Gastroesophageal sphincter (tissue), 4 donors: ENCODE results near the gene BAX. TPM values are rescaled to one million over a fixed set of nuclear protein-coding genes. Genes with fewer than 3 reads are reported as not detected.
A peak's percentile ranks its signal among the peaks of the same experiment; 100 is the strongest.

Experiments
- ATAC-seq: fragments of 150-250 bp; one replicate; pipeline ENCODE4 v1.9.1; 2016; ENCODE audit warnings: mild to moderate bottlenecking, moderate library complexity
- H3K27ac ChIP-seq, 4 donors: fragments of 200-600 bp; sonication (generic) in 3 of 4; 1 replicate in 3 of 4; 2 replicates in 1 of 4; pipeline ENCODE4 v1.5.1; 2016 to 2019
- H3K27me3 ChIP-seq: fragments of 200-600 bp; sonication (generic); one replicate; pipeline ENCODE4 v1.5.1; 2019
- H3K36me3 ChIP-seq, 2 donors: fragments of 200-600 bp; sonication (generic); one replicate each; pipeline ENCODE4 v1.5.1; 2019; ENCODE audit warnings: control low read depth in 1 of 2
- H3K4me1 ChIP-seq, 3 donors: fragments of 200-600 bp; sonication (generic); 1 replicate in 2 of 3; 2 replicates in 1 of 3; pipeline ENCODE4 v1.5.1; 2016 to 2019; ENCODE audit warnings: control low read depth in 2 of 3
- H3K4me3 ChIP-seq, 2 donors: fragments of 200-600 bp; sonication (generic); one replicate each; pipeline ENCODE4 v1.5.1; 2019; ENCODE audit warnings: mild to moderate bottlenecking in 1 of 2, moderate library complexity in 1 of 2
- H3K9me3 ChIP-seq, 3 donors: fragments of 200-600 bp; sonication (generic); one replicate each; pipeline ENCODE4 v1.5.1; 2017 to 2019; ENCODE audit warnings: control low read depth in 2 of 3
- EP300 ChIP-seq: sonication (generic); formaldehyde crosslinking; IDR thresholded peaks from one replicate; pipeline ENCODE4 v1.6.1; 2017; ENCODE audit warnings: antibody characterized with exemption, mild to moderate bottlenecking
- POLR2A ChIP-seq, 2 donors: fragments of 450-650 bp; IDR thresholded peaks; one replicate each; pipeline ENCODE4 v1.6.1; 2017; ENCODE audit warnings: antibody characterized with exemption in 2 of 2, mild to moderate bottlenecking in 2 of 2, moderate library complexity in 1 of 2
- POLR2AphosphoS5 ChIP-seq: sonication (generic); formaldehyde crosslinking; IDR thresholded peaks from one replicate; pipeline ENCODE4 v1.6.1; 2017; ENCODE audit warnings: antibody characterized with exemption
- WGBS, 2 donors: methylation state at CpG; one replicate each; pipeline ENCODE4 v1.1.5; 2018; ENCODE audit warnings: low coverage in 1 of 2; 5-methylcytosine and 5-hydroxymethylcytosine counted together
- total RNA-seq, 4 donors: library from RNA; depleted of rRNA; stranded (reverse); fragments of >200 nt; gene quantifications; one replicate each; pipeline ENCODE4 v1.1.0, GENCODE V29; 2016
- TF ChIP-seq, protein P1 (sequence below), 4 experiments: fragments of 200-600 bp in 2 of 4; fragments of 450-650 bp in 2 of 4; sonication (generic) in 1 of 4; IDR thresholded peaks; one replicate each; pipeline ENCODE4 v1.5.1; 2017 to 2019; ENCODE audit warnings: antibody characterized with exemption in 4 of 4, mild to moderate bottlenecking in 2 of 4, moderate library complexity in 2 of 4

The BAX gene
- total RNA-seq, 4 donors from 2014 or later, result 31.5 to 40.8 (median 34.8) TPM

DNA sequence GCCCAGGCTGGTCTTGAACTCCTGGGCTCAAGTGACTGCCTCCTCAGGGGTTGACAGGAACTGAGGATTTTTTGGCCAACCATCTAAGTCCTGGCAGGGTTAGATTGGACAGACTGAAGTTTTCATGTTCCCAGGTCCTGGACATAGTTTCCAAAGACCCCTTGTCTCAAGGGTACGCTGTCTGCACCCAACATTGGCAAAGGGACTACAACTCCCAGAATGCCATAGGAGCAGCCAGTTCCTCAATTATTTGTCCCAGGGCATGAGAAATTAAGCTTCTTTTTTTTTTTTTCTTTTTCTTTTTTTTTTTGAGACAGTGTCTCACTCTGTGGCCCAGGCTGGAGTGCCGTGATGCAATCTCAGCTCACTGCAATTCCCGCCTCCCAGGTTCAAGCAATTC, 31.5 kb downstream of the BAX start:
- no peaks in the 10 kb centered on the region for H3K27me3 ChIP-seq
- ATAC-seq, result no peak
- H3K36me3 ChIP-seq, result peaks cover 0 to 97% of the 10 kb centered on the region in 2 donors
- TF ChIP-seq, protein P1, sequence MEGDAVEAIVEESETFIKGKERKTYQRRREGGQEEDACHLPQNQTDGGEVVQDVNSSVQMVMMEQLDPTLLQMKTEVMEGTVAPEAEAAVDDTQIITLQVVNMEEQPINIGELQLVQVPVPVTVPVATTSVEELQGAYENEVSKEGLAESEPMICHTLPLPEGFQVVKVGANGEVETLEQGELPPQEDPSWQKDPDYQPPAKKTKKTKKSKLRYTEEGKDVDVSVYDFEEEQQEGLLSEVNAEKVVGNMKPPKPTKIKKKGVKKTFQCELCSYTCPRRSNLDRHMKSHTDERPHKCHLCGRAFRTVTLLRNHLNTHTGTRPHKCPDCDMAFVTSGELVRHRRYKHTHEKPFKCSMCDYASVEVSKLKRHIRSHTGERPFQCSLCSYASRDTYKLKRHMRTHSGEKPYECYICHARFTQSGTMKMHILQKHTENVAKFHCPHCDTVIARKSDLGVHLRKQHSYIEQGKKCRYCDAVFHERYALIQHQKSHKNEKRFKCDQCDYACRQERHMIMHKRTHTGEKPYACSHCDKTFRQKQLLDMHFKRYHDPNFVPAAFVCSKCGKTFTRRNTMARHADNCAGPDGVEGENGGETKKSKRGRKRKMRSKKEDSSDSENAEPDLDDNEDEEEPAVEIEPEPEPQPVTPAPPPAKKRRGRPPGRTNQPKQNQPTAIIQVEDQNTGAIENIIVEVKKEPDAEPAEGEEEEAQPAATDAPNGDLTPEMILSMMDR (IDR thresholded peaks at IDR 0.05), result no peak
- TF ChIP-seq POLR2AphosphoS5 (no peak), EP300 (no peak), POLR2A (IDR thresholded peaks at IDR 0.05) (no peak)
- H3K27ac ChIP-seq, result peak overlapping the region in 1 of 4 donors; percentile 19
- H3K4me3 ChIP-seq, result no peak overlapping the region
- peaks cover 0 to 17% (median 11%) of the 10 kb centered on the region in 3 donors for H3K4me1 ChIP-seq
- no peaks in the 10 kb centered on the region for H3K9me3 ChIP-seq
- WGBS, 2 donors, result 100% methylated on average over 1 of the region's 3 CpGs

DNA sequence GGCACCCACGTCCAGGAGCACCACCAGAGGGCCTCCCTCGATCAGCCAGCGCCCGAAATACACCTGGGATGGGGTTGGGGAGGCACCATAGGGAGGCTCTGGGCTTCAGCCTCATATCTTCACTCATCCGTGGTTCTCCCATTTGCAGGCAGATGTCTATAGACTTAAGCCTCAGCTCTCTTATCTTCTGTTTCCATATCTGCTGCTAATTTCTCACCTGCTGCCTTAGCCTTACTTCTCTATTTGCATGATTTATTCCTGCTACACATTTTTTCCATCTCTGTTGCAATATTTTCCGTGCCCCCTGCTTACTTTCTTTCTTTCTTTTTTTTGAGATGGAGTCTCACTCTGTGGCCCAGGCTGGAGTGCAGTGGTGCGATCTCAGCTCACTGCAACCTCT, 32.6 kb downstream of the BAX start:
- peaks cover 0 to 86% of the 10 kb centered on the region in 2 donors for H3K36me3 ChIP-seq
- no peaks in the 10 kb centered on the region for H3K27me3 ChIP-seq
- TF ChIP-seq, protein P1 (IDR thresholded peaks at IDR 0.05), result no peak
- TF ChIP-seq POLR2A (IDR thresholded peaks at IDR 0.05), result no peak
- TF ChIP-seq POLR2AphosphoS5, result no peak
- TF ChIP-seq EP300, result no peak
- H3K4me1 ChIP-seq, result peaks cover 0 to 27% (median 21%) of the 10 kb centered on the region in 3 donors
- no peaks in the 10 kb centered on the region for H3K9me3 ChIP-seq
- H3K27ac ChIP-seq, result no peak overlapping the region
- ATAC-seq, result no peak
- WGBS, 2 donors, result 77 to 96% methylated on average over 3 to 5 of the region's 7 CpGs
- H3K4me3 ChIP-seq, result no peak overlapping the region

DNA sequence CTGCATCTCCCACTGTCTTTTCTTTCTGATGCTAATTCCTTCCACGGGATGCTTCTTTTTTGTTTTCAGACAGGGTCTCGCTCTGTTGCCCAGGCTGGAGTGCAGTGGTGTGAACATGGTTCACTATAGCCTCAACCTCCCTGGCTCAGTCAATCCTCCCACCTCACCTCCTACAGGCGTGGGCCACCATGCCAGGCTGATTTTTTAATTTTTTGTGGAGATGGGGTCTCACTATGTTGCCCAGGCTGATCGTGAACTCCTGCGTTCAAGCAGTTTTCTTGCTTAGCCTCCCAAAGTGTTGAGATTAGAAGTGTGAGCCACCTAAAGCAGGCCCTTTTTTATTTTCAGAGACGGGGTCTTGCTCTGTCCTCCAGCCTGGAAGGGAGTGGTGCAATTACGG, 33.6 kb downstream of the BAX start:
- no peak for ATAC-seq
- no peak overlapping the region for H3K27ac ChIP-seq
- no peak for TF ChIP-seq POLR2AphosphoS5
- no peak for TF ChIP-seq EP300
- TF ChIP-seq, protein P1 (IDR thresholded peaks at IDR 0.05), result no peak
- no peak for TF ChIP-seq POLR2A (IDR thresholded peaks at IDR 0.05)
- H3K9me3 ChIP-seq, result no peaks in the 10 kb centered on the region
- peaks cover 0 to 77% of the 10 kb centered on the region in 2 donors for H3K36me3 ChIP-seq
- WGBS, 2 donors, result 96 to 100% methylated on average over 3 to 7 of the region's 7 CpGs
- H3K4me1 ChIP-seq, result peaks cover 0 to 27% (median 21%) of the 10 kb centered on the region in 3 donors
- H3K27me3 ChIP-seq, result no peaks in the 10 kb centered on the region
- H3K4me3 ChIP-seq, result no peak overlapping the region

DNA sequence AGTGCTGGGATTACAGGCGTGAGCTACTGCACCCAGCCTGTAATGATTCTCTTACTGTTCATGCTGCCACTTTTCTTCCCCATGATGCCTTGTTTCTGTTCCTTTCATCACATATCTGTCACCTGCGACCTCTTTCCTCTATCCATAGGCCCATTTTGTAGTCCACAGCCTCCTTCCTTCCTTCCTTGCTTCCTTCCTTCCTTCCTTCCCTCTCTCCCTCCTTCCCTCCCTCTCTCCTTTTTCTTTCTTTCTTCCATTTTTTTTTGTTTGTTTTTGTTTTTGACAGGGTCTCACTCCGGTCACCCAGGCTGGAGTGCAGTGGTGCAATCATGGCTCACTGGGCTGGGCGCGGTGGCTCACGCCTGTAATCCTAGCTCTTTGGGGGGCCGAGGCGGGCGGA, 34.2 kb downstream of the BAX start:
- H3K27me3 ChIP-seq, result no peaks in the 10 kb centered on the region
- TF ChIP-seq POLR2A (IDR thresholded peaks at IDR 0.05) (no peak), POLR2AphosphoS5 (no peak), EP300 (no peak)
- TF ChIP-seq, protein P1 (IDR thresholded peaks at IDR 0.05), result no peak
- no peaks in the 10 kb centered on the region for H3K9me3 ChIP-seq
- H3K36me3 ChIP-seq, result peaks cover 0 to 71% of the 10 kb centered on the region in 2 donors
- no peak overlapping the region for H3K27ac ChIP-seq
- no peak for ATAC-seq
- H3K4me1 ChIP-seq, result peaks cover 0 to 28% (median 21%) of the 10 kb centered on the region in 3 donors
- no peak overlapping the region for H3K4me3 ChIP-seq
- 88 to 100% methylated on average over 2 to 8 of the region's 9 CpGs for WGBS, 2 donors

DNA sequence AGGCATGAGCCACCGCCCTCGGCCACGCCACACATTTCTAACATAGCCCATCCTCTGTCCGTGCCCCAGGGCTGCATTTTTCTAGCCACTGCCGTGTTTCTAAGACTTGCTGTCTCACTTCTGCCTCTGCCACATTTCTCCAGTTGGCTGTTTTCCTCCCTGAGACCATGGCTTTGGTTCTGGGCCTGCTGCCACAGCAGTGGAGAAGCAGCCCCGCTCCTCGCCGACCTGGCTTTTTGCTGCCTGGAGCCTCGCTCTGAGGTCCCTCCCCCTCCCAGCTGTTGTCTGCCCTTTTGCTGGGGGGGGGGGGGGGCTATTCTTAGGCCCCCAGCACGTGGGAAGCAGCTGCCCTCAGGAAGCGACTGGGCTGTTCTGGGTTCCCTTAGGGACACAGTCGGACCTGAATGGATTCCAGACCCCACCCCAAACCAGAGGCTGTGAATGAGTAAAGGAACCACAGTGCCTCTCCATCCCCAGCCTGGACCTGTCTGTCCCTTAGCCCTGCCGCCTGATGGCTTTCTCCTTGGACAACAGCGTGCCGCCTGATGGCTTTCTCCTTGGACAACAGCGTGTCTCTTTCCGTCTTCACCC, 35.1 kb downstream of the BAX start:
- TF ChIP-seq POLR2A (IDR thresholded peaks at IDR 0.05), result no peak
- TF ChIP-seq EP300, result no peak
- TF ChIP-seq POLR2AphosphoS5, result no peak
- TF ChIP-seq, protein P1 (IDR thresholded peaks at IDR 0.05), result no peak
- no peak overlapping the region for H3K4me3 ChIP-seq
- H3K27me3 ChIP-seq, result no peaks in the 10 kb centered on the region
- no peak for ATAC-seq
- peaks cover 0 to 37% (median 28%) of the 10 kb centered on the region in 3 donors for H3K4me1 ChIP-seq
- H3K36me3 ChIP-seq, result peaks cover 0 to 62% of the 10 kb centered on the region in 2 donors
- no peaks in the 10 kb centered on the region for H3K9me3 ChIP-seq
- 80 to 87% methylated on average over 6 to 10 of the region's 17 CpGs for WGBS, 2 donors
- peak overlapping the region in 3 of 4 donors; percentile 43 to 95 (median 46) for H3K27ac ChIP-seq
